Astrocyte (in vitro differentiated cells and primary cell): ENCODE data around the gene ARID3B. TPM values are rescaled to one million over a fixed set of nuclear protein-coding genes. Genes with fewer than 3 reads are reported as not detected.

Experiments
- DNase-seq: peaks from one replicate; pipeline ENCODE4 v3.0.0-alpha.2; 2010; ENCODE audit warnings: low read depth
- FAIRE-seq: peaks from 2 replicates; lab custom pipeline; 2011; peaks lifted over from hg19 to GRCh38; lab: Jason Lieb, UNC
- H2AFZ ChIP-seq: 2 replicates; pipeline ENCODE4 v1.6.0; 2012; ENCODE audit warnings: low read depth, low read length, inconsistent platforms
- H3K27ac ChIP-seq: 2 replicates; pipeline ENCODE4 v1.5.1; 2011; ENCODE audit warnings: low read depth, low read length, inconsistent platforms
- H3K27me3 ChIP-seq: 2 replicates; pipeline ENCODE4 v1.6.0; 2011; ENCODE audit warnings: low read length, inconsistent platforms; ENCODE audit not compliant: insufficient read depth
- H3K36me3 ChIP-seq: 2 replicates; pipeline ENCODE4 v1.5.1; 2011; ENCODE audit warnings: low read length, inconsistent platforms; ENCODE audit not compliant: insufficient read depth
- H3K4me1 ChIP-seq: 2 replicates; pipeline ENCODE4 v1.5.1; 2011; ENCODE audit warnings: low read length, inconsistent platforms; ENCODE audit not compliant: insufficient read depth
- H3K4me2 ChIP-seq: 2 replicates; pipeline ENCODE4 v1.6.0; 2012; ENCODE audit warnings: low read length, inconsistent platforms
- H3K4me3 ChIP-seq: 2 replicates; pipeline ENCODE4 v1.5.1; 2011; ENCODE audit warnings: low read depth, mild to moderate bottlenecking, low read length, inconsistent platforms; ENCODE audit not compliant: insufficient read depth
- H3K79me2 ChIP-seq: 2 replicates; pipeline ENCODE4 v1.6.0; 2012; ENCODE audit warnings: mild to moderate bottlenecking, low read length, inconsistent platforms; ENCODE audit not compliant: insufficient read depth
- H3K9ac ChIP-seq: 2 replicates; pipeline ENCODE4 v1.6.0; 2012; ENCODE audit warnings: mild to moderate bottlenecking, low read length, inconsistent platforms
- H3K9me3 ChIP-seq: 2 replicates; pipeline ENCODE4 v1.5.1; 2012; ENCODE audit warnings: low read depth, mild to moderate bottlenecking, low read length, inconsistent platforms; ENCODE audit not compliant: insufficient read depth
- H4K20me1 ChIP-seq: 2 replicates; pipeline ENCODE4 v1.6.0; 2012; ENCODE audit warnings: low read length, inconsistent platforms; ENCODE audit not compliant: insufficient read depth
- H3K27ac Mint-ChIP-seq: one replicate; pipeline ENCODE4 v1.8.0; 2021; ENCODE audit warnings: mild to moderate bottlenecking, mixed read lengths; ENCODE audit not compliant: unreplicated experiment
- H3K27me3 Mint-ChIP-seq: one replicate; pipeline ENCODE4 v1.8.0; 2021; ENCODE audit warnings: low read depth, mixed read lengths; ENCODE audit not compliant: unreplicated experiment
- H3K36me3 Mint-ChIP-seq: one replicate; pipeline ENCODE4 v1.8.0; 2021; ENCODE audit warnings: low read depth, mixed read lengths; ENCODE audit not compliant: unreplicated experiment
- H3K4me1 Mint-ChIP-seq: one replicate; pipeline ENCODE4 v1.8.0; 2021; ENCODE audit warnings: low read depth, mixed read lengths; ENCODE audit not compliant: unreplicated experiment
- H3K4me3 Mint-ChIP-seq: one replicate; pipeline ENCODE4 v1.8.0; 2021; ENCODE audit warnings: mild to moderate bottlenecking, moderate library complexity, mixed read lengths; ENCODE audit not compliant: unreplicated experiment
- H3K9me3 Mint-ChIP-seq: one replicate; pipeline ENCODE4 v1.8.0; 2021; ENCODE audit warnings: mild to moderate bottlenecking, mixed read lengths; ENCODE audit not compliant: unreplicated experiment
- CTCF ChIP-seq: IDR thresholded peaks from 2 replicates; pipeline ENCODE4 v1.5.1; 2011; ENCODE audit warnings: low read depth, mild to moderate bottlenecking, inconsistent platforms, low read length, moderate library complexity; ENCODE audit not compliant: insufficient read depth
- EZH2 ChIP-seq: IDR thresholded peaks from 2 replicates; pipeline ENCODE4 v1.6.1; 2012; ENCODE audit warnings: mild to moderate bottlenecking, low read length, inconsistent platforms; ENCODE audit not compliant: insufficient read depth
- total RNA-seq: library from RNA; stranded (reverse); gene quantifications from 2 replicates; pipeline ENCODE4 v1.2.1, GENCODE V29; 2021

ARID3B gene
- total RNA-seq, 1 donor from 2014 or later = 18.5 TPM

- no peak overlapping the region for H3K4me3 Mint-ChIP-seq
- Histone ChIP-seq H3K79me2 (peaks cover 36% of the 10 kb centered on the region), H3K4me2 (no peak overlapping the region), H3K36me3 (peaks cover 2% of the 10 kb centered on the region), H3K4me3 (no peak overlapping the region), H3K9me3 (no peaks in the 10 kb centered on the region), H3K9ac (no peak overlapping the region), H4K20me1 (peaks cover 59% of the 10 kb centered on the region), H3K27me3 (no peaks in the 10 kb centered on the region), H3K27ac (no peak overlapping the region), H2AFZ (no peak overlapping the region), H3K4me1 (no peaks in the 10 kb centered on the region)
- H3K9me3 Mint-ChIP-seq = no peaks in the 10 kb centered on the region
- DNase-seq = no peak
- peaks cover 3% of the 10 kb centered on the region for H3K27me3 Mint-ChIP-seq
- peaks cover 20% of the 10 kb centered on the region for H3K4me1 Mint-ChIP-seq
- H3K36me3 Mint-ChIP-seq = peaks cover 6% of the 10 kb centered on the region
- FAIRE-seq = no peak
- TF ChIP-seq EZH2 (no peak), CTCF (no peak)
- H3K27ac Mint-ChIP-seq = no peak overlapping the region
These were observed 22.4 kb downstream of the ARID3B start for GRCh38 chr15:74563442-74563841.

- Histone ChIP-seq H3K9me3 (no peaks in the 10 kb centered on the region), H2AFZ (no peak overlapping the region), H3K79me2 (peaks cover 29% of the 10 kb centered on the region), H3K4me1 (no peaks in the 10 kb centered on the region), H3K27me3 (no peaks in the 10 kb centered on the region), H3K27ac (no peak overlapping the region), H3K4me2 (no peak overlapping the region), H3K9ac (no peak overlapping the region), H3K36me3 (peaks cover 2% of the 10 kb centered on the region), H4K20me1 (peaks cover 52% of the 10 kb centered on the region), H3K4me3 (no peak overlapping the region)
- H3K4me1 Mint-ChIP-seq = peaks cover 20% of the 10 kb centered on the region
- H3K27me3 Mint-ChIP-seq = peaks cover 3% of the 10 kb centered on the region
- no peak overlapping the region for H3K4me3 Mint-ChIP-seq
- no peak overlapping the region for H3K27ac Mint-ChIP-seq
- DNase-seq (no peak), FAIRE-seq (no peak)
- H3K36me3 Mint-ChIP-seq = peaks cover 6% of the 10 kb centered on the region
- TF ChIP-seq EZH2 (no peak), CTCF (no peak)
- no peaks in the 10 kb centered on the region for H3K9me3 Mint-ChIP-seq
These were observed 23.2 kb downstream of the ARID3B start for GRCh38 chr15:74564182-74564581.

- no peaks in the 10 kb centered on the region for H3K9me3 Mint-ChIP-seq
- Histone ChIP-seq H3K4me2 (no peak overlapping the region), H3K36me3 (peaks cover 2% of the 10 kb centered on the region), H2AFZ (no peak overlapping the region), H3K4me1 (peaks cover 11% of the 10 kb centered on the region), H4K20me1 (peaks cover 58% of the 10 kb centered on the region), H3K9me3 (no peaks in the 10 kb centered on the region), H3K27me3 (no peaks in the 10 kb centered on the region), H3K9ac (no peak overlapping the region), H3K4me3 (no peak overlapping the region), H3K27ac (no peak overlapping the region), H3K79me2 (peaks cover 28% of the 10 kb centered on the region)
- no peak for FAIRE-seq
- H3K27me3 Mint-ChIP-seq = peaks cover 3% of the 10 kb centered on the region
- TF ChIP-seq EZH2 (no peak), CTCF (no peak)
- H3K4me1 Mint-ChIP-seq = peaks cover 22% of the 10 kb centered on the region
- no peak overlapping the region for H3K4me3 Mint-ChIP-seq
- H3K27ac Mint-ChIP-seq = no peak overlapping the region
- DNase-seq = no peak
- peaks cover 6% of the 10 kb centered on the region for H3K36me3 Mint-ChIP-seq
These were observed 24.5 kb downstream of the ARID3B start for GRCh38 chr15:74565381-74566085.
